DMS53 treated with DMSO at 0.1 percent for 48 hours (cell line): ENCODE results near the gene SRGAP3.

Experiments used
- DNase-seq: peaks from one replicate; lab custom pipeline; 2025; ENCODE audit not compliant: unreplicated experiment; lab: John Stamatoyannopoulos, UW

The SRGAP3 gene

DNA sequence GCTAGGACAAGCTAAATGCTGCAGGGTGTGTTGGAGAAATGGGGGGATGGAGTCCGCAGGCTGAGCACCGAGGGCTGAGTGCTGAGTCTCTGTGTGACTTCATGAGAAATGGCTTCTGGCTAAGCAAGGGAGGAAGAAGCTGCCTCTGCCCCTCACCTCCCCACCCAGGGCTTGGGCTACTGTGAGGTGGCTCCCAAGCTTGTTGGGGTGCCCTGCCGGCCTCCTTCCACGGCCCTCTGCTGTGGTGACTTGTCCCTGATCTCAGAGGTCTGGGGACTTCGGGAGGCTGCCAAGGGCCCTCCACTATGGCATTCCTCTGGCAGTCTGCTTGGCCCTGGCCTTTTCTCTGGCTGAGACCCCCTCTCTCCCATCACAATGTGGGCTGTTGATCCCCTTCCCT lies 256.1 kb downstream of the SRGAP3 start:
- no peak for DNase-seq

GRCh38 chr3:8992854-8993253 lies 256.6 kb downstream of the SRGAP3 start:
- DNase-seq = no peak

- DNase-seq = no peak
Observed at GRCh38 chr3:8992199-8992598, 257.2 kb downstream of the SRGAP3 start.

GRCh38 chr3:8990266-8991215 lies 258.9 kb downstream of the SRGAP3 start:
- DNase-seq = no peak

GRCh38 chr3:8988791-8989558 lies 260.5 kb downstream of the SRGAP3 start:
- DNase-seq = no peak

DNA sequence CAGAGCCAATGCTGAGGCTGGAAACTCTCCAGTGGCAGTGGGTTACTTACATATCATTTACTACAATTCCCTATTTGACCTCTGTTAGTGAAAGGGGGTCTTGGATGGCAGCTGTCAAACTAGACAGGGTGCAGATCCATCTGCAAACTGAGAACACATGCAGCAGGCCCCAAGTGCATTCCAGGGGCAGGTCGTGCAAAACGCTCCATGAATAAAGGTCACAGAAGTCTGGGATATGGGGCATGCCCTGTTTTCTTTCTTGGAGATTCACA lies 261.1 kb downstream of the SRGAP3 start:
- no peak for DNase-seq

GRCh38 chr3:8987645-8988383 lies 261.6 kb downstream of the SRGAP3 start:
- no peak for DNase-seq

DNA sequence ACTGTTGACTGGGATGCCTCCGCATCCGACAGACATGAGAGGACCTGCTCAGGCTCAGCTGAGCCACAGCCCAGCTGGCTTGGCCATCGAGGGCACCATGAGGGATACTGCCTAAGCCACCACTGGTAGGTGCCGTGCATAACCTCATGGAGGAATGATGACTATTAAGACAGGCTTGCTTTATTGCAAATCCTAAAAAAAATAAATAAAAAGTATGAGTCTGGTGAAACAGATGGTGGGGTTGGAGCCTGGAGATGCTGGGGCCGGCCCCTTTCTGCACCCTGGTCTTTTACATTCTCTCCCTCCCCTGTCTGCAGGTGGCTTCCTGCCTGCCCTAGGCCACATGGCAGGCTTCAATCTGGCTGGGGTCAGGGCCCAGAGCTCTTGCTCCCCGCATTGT lies 262.2 kb downstream of the SRGAP3 start:
- no peak for DNase-seq

DNA sequence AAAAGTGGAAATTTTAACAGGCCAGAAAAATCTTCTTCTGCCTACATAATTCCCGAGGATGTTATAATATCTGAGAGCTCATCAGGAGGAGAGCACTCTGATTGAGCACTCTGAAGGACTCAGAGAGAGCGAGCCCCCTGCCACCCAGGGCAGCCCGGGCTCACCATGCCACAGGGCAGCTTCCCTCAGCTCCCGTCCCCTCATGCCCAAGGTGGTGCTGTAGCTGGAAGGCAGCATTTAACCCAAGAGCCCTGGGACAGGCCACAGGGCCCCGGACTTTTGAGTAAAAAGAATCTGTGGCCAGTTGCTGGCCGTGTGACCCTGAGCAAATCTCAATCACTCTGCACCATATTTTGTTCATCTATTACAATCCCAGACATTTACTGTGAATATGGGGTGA lies 262.7 kb downstream of the SRGAP3 start:
- DNase-seq = no peak

GRCh38 chr3:8985876-8986275 lies 263.6 kb downstream of the SRGAP3 start:
- no peak for DNase-seq

DNA sequence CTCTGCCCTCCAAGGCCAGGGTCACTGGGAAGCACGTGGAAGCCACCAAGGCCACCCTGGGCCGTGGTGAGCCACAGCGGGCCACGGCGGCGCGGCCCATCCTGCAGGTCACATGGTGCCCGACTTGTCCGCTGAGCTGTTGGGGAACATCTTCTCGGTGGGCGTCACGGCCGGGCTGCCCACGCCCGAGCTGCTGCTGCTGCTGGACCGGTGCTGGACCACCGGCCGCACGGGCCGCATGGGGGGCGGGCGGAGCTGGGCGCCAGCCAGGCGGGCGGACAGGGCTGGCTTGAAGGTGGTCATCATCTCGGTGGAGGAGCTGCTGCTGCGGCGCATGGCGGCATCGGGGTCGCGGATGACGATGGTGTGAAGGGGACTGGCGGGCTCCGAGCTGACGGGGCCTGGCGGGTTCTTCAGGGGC lies 264.0 kb downstream of the SRGAP3 start:
- no peak for DNase-seq

- no peak for DNase-seq
Observed at GRCh38 chr3:8984526-8984925, 264.9 kb downstream of the SRGAP3 start.

DNA sequence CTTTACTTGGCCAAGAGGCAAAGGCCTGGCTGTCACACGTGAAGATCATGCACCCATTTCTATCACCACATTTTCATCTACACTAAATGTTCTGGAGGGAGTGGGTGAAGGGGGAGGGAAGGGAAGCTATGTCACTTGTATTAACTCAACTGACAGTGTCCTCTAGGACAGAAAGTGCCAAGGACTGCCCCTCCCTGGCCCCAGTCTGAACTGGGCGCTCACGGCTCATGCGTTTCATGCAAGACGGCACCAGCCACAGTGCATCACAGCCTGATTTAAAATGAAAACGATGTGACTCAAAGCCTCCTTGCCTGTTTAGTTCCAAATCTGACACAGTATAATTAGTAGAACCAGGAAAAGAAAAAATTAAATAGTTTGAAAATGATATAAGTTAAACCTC lies 265.4 kb downstream of the SRGAP3 start:
- no peak for DNase-seq

DNA sequence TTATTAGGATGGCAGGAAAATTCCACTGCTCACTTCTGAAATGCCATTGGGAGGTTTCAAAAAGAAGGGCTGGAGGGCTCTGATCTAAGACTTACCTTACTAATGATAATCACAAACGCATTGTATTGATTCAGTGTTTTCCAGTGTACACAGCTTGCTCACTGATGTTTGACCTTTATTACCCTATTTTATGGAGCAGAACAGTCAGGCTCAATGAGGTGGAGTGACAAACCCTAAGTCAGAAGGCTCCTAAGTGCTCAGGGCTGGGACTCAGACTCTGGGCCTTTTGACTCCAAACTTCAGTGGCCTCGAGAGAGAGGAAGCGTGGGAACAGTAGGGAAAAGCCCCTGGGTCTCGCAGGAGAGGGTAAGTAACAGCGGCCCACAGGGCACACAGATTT lies 265.9 kb downstream of the SRGAP3 start:
- DNase-seq = no peak

GRCh38 chr3:8983026-8983425 lies 266.4 kb downstream of the SRGAP3 start:
- no peak for DNase-seq

- no peak for DNase-seq
Observed at GRCh38 chr3:8982509-8982908, 266.9 kb downstream of the SRGAP3 start.

DNA sequence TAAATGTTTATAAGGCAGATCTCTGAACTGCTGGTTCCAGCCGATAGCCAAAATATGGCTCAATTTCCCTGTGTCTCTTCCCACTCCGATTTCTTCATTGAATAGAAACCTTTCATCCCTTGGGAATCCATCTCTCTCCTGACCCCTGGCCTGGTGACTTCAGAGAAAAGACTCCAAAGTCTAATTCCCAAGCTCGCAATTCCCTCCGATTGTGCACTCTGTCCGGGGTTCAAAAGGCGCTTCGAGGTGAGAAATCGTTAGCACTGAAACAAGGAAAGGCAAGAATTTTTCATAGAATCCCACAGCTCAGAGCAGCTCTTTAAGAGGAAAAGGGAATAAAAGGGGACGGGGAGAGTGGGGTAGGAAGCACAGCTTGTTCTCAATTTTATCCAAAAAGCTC lies 267.7 kb downstream of the SRGAP3 start:
- no peak for DNase-seq

DNA sequence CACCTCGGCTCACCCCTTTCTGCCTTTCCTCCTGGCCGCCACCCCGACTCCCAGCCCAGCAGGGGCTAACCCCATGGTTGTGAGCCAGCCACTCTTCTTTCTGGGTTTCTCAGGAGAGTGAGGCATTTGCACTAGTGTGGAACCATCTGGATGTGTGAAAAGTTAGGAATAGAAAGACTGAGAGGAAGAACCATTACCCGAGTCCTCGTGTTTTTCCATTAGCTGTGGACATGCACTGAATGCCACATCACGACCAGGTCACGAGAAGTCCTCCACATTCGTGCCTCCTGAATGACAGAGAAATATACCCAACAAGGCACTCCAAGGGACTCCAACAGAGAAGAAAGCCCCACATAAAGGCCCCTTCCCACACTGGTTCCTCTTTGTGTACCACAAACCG lies 268.1 kb downstream of the SRGAP3 start:
- DNase-seq = no peak

DNA sequence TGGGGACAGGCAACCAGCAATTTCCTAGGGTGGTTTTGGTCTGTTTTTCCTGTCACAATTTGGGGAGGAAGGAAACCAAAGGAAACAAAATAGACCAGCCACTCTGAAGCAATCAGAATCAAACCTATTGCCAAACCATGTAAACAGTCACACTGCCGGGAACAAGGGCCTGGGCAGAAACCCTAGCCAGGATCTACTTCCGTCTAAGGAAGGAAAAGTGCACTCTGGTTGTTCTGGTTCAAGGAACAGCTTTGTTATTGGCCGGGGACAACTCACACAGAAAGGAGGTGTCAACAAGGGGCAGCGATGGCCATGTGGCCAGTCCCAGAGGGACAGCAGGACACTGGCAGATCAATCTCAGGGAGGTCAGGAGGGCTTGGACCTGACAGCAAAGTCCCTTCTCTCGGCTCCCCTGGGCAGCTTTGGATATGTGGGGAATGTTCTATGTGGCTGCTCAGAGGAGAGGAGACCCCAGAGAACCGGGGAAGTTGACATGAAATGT lies 268.6 kb downstream of the SRGAP3 start:
- no peak for DNase-seq

DNA sequence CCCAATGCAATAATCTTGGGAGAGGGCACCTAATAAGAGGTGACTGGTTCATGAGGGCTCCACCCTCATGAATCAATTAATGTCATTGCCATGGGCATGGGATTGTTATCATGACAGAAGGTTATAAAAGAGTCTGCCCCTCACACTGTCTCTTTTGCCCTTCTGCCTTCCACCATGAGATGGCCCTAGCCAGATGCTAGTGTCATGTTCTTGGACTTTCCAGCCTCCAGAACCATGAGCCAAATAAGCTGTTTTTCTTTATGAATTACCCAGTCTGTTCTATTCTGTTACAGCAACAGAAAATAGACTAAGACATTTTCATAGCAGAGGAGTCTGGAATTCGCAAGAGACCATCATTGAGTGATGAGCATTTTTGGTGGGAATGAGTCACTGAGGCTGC lies 270.2 kb downstream of the SRGAP3 start:
- DNase-seq = no peak

GRCh38 chr3:8978551-8978950 lies 270.9 kb downstream of the SRGAP3 start:
- DNase-seq = no peak
